Measurements from ENCODE around the gene JARID2.

Gene JARID2

DNA sequence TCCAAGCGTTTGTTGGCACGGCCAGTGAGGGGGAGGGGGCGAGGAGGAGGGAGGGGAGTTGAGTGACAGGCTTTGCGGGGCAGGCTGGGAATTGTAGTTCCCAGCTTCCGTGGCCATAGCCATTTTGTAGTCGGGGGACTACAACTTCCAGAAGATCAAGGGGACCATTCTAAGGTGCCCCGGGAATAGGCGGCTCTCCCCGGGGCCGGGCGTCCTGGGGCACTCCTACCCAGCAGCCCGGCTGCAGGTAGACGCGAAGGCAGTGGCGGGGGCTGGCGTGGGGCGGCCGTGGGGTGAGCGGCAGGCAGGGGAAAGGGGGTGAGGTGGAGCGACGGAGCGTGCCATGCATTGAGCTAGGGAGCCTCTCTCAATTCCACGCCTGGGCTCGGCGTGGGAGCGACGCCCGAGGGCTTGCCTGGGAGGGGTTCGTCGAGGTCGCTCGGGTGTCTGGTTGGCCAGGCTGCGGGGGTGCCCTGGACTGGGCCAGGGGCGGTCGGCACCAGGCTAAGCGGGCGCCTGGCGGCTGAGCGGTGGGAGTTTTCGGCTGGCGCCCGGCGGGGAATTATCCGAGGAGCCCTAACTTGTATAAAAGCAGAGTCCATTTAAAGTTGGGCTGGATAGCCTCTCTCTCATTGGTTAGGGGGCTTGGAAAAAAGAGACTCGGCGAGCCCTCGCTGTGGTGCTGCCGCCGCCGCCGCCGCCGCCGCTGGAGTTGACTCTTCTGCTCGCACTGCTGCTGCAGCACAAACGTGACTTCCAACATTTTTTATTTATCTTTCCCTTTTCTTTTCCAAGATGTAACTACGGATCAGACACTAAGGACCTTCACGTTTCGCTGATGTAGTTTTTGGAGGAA, at the start of gene JARID2:
TSS of gene JARID2 (plus strand) at position 709 of the 856 bp plus-strand sequence. CDS start 471 bp downstream, outside the sequence.
- peak; percentile 86 for DNase-seq

GRCh38 chr6:15200087-15200486, 45.8 kb upstream of the JARID2 start:
- DNase-seq: no peak

DNA sequence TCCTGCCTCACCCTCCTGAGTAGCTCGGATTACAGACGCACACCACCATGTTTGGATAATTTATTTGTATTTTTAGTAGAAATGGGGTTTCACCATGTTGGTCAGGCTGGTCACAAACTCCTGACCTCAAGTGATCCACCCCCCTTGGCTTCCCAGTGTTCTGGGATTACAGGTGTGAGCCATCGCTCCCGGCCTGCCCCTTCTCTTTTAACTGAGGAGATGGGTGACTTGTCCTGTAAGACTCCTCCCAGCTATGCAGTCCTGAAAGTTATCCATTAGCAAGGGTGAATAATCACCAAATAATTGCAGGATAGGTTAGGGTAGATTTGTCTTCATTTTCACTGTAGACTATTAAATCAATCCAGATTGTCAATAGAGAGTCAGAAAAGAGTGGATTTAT, 40.5 kb upstream of the JARID2 start:
- DNase-seq: no peak

DNA sequence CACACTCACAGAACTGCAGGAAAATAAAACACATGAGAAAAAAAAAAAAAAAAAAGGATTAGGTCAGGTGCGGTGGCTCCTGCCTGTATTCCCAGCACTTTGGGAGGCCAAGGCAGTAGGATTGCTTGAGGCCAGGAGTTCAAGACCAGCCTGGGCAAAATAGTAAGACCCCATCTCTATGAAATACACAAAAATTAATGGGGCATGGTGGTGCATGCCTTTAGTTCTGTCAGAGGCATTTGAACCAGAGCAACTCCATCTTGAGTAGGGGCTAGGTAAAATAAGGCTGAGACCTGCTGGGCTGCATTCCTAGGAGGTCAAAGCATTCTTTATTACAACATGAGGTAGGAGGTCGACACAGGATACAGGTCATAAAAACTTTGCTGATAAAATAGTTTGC, 39.0 kb upstream of the JARID2 start:
- no peak for DNase-seq

GRCh38 chr6:15207923-15208322, 37.9 kb upstream of the JARID2 start:
- DNase-seq: no peak

DNA sequence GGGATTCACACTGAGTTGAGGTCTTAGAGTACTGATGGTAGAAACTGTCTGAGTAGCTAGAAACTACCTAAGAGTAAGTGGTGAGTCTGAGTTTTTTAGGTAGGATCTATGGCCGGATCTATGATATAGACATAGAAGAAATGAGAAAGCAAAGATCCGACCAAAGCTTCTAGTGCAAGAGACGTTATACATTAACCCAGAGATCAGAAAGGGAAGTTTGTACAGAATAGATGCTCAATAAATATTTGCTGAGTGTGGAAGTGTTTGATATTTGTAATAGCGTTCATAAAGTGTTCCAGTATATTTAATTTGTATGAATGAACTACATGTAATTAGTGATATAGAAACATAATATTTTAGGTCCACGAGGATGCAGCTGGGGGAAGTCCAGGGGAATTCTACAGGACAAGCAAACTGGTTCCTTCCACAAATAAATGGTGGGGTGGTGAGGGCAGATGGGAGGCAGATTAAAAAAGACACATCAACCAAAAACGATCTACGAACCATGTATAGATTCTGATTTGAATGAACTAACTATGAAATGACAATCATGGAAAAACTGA, 31.9 kb upstream of the JARID2 start:
- DNase-seq: no peak

DNA sequence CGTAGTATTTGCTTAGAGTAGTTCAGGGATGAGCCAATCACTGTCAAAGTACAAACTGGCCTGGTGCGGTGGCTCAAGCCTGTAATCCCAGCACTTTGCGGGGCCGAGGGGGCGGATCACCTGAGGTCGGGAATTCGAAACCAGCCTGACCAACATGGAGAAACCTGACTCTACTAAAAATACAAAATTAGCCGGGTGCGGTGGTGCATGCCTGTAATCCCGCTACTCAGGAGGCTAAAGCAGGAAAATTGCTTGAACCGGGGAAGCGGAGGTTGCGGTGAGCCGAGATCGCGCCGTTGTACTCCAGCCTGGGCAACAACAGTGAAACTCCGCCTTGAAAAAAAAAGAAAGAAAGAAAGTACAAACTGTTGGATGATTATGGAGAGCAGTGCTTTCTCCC, 27.5 kb upstream of the JARID2 start:
- DNase-seq: no peak

DNA sequence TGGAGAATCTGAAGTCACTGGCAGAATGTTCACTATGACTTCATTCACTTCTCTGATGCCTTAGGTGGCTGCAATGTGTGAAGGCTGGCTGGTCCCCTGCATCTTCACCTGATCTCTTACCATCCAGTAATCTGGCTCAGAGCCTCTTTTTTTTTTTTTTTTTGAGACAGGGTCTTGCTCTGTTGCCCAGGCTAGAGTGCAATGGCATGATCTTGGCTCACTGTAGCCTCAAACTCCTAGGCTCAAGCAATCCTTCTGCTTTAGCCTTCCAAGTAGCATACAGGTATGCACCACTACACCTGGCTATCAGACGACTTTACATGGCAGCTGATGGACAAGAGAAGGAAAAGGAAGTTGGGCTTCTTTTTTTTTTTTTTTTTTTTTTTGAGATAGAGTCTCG, 25.8 kb upstream of the JARID2 start:
- no peak for DNase-seq

GRCh38 chr6:15227827-15228318, 18.0 kb upstream of the JARID2 start:
- no peak for DNase-seq

DNA sequence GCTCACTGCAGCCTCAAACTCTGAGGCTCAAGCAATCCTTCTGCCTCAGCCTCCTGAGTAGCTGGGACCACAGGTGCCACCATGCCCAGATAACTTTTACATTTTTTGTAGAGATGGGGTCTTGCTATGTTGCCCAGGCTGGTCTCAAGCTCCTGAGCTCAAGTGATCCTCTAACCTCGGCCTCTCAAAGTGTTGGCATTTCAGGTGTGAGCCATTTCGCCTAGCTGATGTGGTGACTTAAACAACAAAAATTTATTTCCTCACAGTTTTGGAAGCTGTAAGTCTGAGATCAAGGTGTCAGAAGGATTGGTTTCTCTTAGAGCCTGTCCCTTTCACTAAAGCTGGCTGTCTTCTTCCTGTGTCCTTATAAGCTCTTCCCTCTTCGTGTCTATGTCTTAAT, 15.0 kb upstream of the JARID2 start:
- no peak for DNase-seq

DNA sequence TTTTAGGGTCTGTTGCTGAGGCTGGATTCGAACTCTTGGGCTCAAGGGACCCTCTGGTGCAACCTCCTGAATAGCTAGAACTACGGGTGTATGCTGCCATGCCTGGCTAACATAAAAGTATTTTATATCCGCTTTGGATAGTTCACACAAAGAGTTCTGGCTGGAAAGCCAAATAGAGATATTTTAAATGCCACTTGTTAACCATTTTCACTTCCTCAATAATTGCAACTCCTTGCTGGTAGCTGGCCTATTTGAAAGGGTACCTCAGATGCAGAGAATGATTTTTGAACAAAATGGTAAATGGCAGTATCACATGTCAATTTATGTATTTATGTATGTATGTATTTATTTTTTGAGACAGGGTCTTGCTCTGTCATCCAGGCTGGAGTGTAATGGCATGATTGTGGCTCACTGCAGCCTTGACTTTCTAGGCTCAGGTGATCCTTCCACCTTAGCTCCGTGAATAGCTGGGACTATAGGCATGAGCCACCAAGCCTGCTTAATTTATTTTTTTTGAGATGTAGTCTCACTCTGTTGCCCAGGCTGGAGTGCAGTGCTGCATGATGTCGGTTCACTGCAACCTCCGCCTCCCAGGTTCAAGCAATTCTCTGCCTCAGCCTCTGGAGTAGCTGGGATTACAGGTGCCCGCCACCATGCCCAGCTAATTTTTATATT, 12.9 kb upstream of the JARID2 start:
- no peak for DNase-seq

- DNase-seq: no peak
Observed at GRCh38 chr6:15234068-15234758, 11.7 kb upstream of the JARID2 start.

GRCh38 chr6:15239616-15240364, 6.1 kb upstream of the JARID2 start:
- no peak for DNase-seq

GRCh38 chr6:15242503-15242902, 3.4 kb upstream of the JARID2 start:
- no peak for DNase-seq

DNA sequence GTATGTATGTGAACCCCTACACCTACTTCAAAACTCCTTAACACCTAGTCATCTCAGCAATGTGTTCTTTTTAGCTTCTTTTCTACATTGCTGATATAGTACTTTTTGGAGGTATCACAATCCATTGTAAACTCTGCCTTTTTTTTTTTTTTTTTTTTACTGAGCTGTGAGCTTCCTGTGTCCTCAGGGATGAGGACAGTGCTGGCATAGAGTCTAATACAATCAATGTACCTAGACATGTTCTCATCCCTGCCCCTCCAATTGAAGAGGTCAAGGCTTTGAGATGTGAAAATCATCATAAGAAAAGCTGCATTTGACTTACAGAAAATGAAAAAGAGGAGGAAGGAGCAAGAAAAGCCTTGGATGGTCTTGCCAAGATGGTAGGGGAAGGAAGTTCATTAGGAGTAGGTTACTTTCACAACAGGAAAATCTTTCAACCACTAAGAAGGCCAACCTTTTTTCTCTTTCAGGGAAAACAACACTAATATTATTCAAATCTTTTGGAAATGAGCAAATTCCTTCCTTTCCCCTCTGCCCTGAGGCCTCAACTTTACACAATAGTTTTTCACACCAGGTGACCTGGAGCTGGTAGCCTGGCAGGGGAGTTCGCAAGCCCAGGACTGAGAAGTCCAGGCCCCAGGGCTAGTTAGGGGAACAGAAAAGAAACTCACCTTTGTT, 2.8 kb upstream of the JARID2 start:
- DNase-seq: no peak

- DNase-seq: no peak
Observed at GRCh38 chr6:15243910-15244619, 1.8 kb upstream of the JARID2 start.

DNA sequence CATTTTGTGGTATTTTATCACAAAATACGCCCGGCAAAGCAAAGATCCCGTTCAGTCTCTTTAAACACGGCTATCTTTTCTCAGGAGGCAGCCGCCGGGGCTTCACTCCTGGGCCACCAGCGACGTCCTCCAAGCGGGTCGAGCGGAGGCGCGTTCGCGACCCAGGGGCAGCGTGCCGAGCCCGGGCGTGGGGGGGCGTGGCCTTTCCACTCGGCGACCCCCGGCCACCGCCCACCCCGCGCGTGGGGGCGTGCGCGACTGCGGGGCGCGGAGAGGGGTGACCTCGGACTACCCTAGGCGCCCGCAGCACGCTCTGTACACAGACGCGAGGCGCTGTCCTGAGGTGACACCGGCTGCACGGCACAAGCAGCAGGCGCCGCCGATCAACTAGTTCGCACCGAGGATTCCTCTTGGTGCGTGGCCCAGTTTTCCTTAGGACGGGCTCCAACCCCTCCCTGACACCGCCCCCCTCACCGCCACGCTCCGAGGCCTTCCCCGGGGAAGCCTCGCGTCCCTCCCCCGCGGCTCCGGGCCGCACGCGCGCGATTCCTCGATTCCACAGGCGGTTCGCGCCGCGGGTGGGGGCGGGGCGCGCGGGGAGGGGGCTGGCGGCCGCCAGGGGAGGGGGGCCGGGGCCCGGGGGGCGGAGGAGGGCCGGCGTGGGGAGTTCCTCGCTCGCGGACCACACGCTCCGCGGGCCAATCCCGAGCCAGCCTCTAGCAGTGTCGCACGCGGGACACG, 1.1 kb upstream of the JARID2 start:
- peak; percentile 55 for DNase-seq

GRCh38 chr6:15246217-15246665, 372 bp downstream of the JARID2 start:
- DNase-seq: no peak

DNA sequence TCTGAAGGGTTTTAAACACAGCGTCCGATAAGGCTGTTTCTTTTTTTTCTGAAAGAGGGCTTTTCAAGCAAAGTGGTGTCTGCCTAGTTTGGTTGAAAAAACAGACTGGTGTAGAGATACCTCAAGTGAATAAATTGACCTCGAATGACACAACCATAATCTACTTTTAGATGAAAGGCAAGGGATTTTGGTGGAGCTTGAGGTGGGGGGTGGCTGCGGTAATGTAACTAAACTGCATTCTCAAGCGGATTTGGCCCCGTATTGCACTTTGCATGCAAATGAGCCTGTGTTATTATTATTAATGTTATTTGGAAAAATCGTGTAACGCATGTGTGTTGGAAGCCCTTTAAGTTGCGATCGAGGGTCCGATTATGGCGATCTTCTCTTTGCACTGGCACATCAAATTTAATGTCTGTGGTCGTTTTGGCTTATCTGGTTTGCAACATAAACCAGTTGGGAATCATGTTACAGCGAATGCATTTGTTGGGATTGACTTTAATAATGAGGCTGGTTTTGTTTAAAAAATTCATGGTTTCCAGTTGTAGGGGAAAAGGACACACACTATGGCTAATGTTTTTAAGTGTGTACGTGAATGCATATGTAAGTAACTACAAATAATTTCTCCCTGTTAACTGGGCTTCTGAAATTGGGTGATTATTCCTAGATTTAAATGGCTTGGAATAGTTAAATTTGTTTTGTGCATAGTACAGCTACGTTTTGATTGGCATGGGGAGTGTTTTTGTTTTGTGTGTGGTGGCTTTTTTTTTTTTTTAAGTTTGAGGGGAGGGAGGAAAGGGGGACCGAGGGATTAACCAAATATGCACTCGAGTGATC, 1.0 kb downstream of the JARID2 start:
- no peak for DNase-seq

All from activated CD4-positive, alpha-beta T cell treated with anti-CD3 and anti-CD28 coated beads for 1 hour (primary cell).